Amygdala (tissue), 56 donors: Measurements from ENCODE around the gene PATZ1.

ENCODE experiments used
- DNase-seq, 56 donors: peaks; one replicate each; lab custom pipeline; 2025; lab: John Stamatoyannopoulos, UW

The PATZ1 gene

GRCh38 chr22:31286360-31287255 lies 59.5 kb downstream of the PATZ1 start:
- DNase-seq = no peak

- no peak for DNase-seq
Measured at GRCh38 chr22:31284281-31285155, 61.6 kb downstream of the PATZ1 start.

GRCh38 chr22:31282748-31283468 lies 63.2 kb downstream of the PATZ1 start:
- DNase-seq = no peak

- no peak for DNase-seq
Measured at GRCh38 chr22:31281733-31282132, 64.4 kb downstream of the PATZ1 start.

- no peak for DNase-seq
Measured at GRCh38 chr22:31279821-31280505, 66.2 kb downstream of the PATZ1 start.

GRCh38 chr22:31279327-31279669 lies 66.8 kb downstream of the PATZ1 start:
- no peak for DNase-seq

- DNase-seq = no peak
Measured at GRCh38 chr22:31278626-31279326, 67.4 kb downstream of the PATZ1 start.

GRCh38 chr22:31278151-31278621 lies 68.0 kb downstream of the PATZ1 start:
- no peak for DNase-seq

- no peak for DNase-seq
Measured at GRCh38 chr22:31277741-31278140, 68.4 kb downstream of the PATZ1 start.

GRCh38 chr22:31276426-31277167 lies 69.5 kb downstream of the PATZ1 start:
- DNase-seq = no peak
